H1 (cell line): ENCODE measurements around the gene FLRT1. TPM values are rescaled to one million over a fixed set of nuclear protein-coding genes. Genes with fewer than 3 reads are reported as not detected.

Source experiments
- CBX5 ChIP-seq: fragments of 300-800, 300-1000 bp; sonication (generic); IDR thresholded peaks from 2 replicates; pipeline ENCODE4 v1.7.1; 2016; ENCODE audit warnings: antibody characterized with exemption, low read length, low read depth
- CTBP2 ChIP-seq: IDR thresholded peaks from 2 replicates; pipeline ENCODE4 v1.7.0; 2011; ENCODE audit warnings: borderline replicate concordance, mild to moderate bottlenecking, moderate library complexity, mixed read lengths, low read length; ENCODE audit not compliant: insufficient read depth, insufficient read length
- EGR1 ChIP-seq: IDR thresholded peaks from 2 replicates; pipeline ENCODE4 v1.6.1; 2011; ENCODE audit warnings: low read depth, low read length, borderline replicate concordance
- JUND ChIP-seq: IDR thresholded peaks from 2 replicates; pipeline ENCODE4 v1.6.1; 2011; ENCODE audit warnings: mild to moderate bottlenecking, improper control_type of control experiment, low read length
- KDM4A ChIP-seq: IDR thresholded peaks from one replicate; pipeline ENCODE4 v1.7.1; 2012; ENCODE audit warnings: low read depth, mild to moderate bottlenecking, moderate library complexity, low read length, inconsistent platforms; ENCODE audit not compliant: severe bottlenecking
- POLR2AphosphoS5 ChIP-seq: IDR thresholded peaks from 2 replicates; pipeline ENCODE4 v1.6.1; 2011; ENCODE audit warnings: low read depth, low read length
- SIRT6 ChIP-seq: IDR thresholded peaks from one replicate; pipeline ENCODE4 v1.7.1; 2012; ENCODE audit warnings: low read length, inconsistent platforms
- SP1 ChIP-seq: IDR thresholded peaks from 2 replicates; pipeline ENCODE4 v1.6.1; 2011; ENCODE audit warnings: low read depth, low read length
- SP4 ChIP-seq: IDR thresholded peaks from 2 replicates; pipeline ENCODE4 v1.6.1; 2012; ENCODE audit warnings: low read length, inconsistent platforms
- polyA plus RNA-seq, 7 experiments: library from polyadenylated mRNA; depleted of rRNA in 3 of 7; stranded (reverse) in 5 of 7; unstranded in 2 of 7; fragments of >200 nt in 5 of 7; fragments of 200-250 nt in 2 of 7; gene quantifications; 1 replicate in 5 of 7; 2 replicates in 1 of 7; 4 replicates in 1 of 7; pipeline versions ENCODE4 v1.2.1 to v1.2.3, GENCODE V29; 2011 to 2013; ENCODE audit warnings: missing spikeins in 2 of 7, mixed read lengths in 2 of 7
- total RNA-seq: library from RNA; stranded (reverse); fragmentation: NEBNext Ultra II Directional; extraction: Animal tissue kit (Norgen Biotek cat#: 25700); gene quantifications from 2 replicates; pipeline ENCODE4 v1.2.1, GENCODE V29; 2021
- TF ChIP-seq, protein P1 (sequence below): IDR thresholded peaks from 2 replicates; pipeline ENCODE4 v1.6.1; 2011; ENCODE audit warnings: low read length, improper control_type of control experiment

Gene FLRT1
- total and polyA plus RNA-seq, 2 of the 8 experiments (the other 6 are each of a cell fraction or from before 2014, with no cell fraction given), result 0.14 to 0.28 TPM

DNA sequence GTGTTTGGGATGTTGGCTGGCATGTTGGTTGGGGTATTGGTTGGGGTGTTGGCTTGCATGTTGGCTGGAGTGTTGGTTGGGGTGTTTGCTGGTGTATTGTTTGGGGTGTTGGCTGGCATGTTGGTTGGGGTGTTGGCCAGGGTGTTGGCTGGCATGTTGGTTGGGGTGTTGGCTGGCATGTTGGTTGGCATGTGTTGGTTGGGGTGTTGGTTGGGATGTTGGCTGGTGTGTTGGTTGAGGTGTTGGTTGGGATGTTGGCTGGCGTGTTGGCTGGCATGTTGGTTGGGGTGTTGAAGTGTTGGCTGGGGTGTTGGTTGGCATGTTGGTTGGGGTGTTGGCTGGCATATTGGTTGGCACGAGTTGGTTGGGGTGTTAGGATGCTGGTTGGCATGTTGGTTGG is 24.9 kb upstream of the FLRT1 start (continued):
- TF ChIP-seq KDM4A (no peak), CBX5 (no peak), JUND (no peak), SP1 (no peak), SP4 (no peak), CTBP2 (no peak), SIRT6 (no peak), POLR2AphosphoS5 (no peak), EGR1 (no peak)
- TF ChIP-seq, protein P1, sequence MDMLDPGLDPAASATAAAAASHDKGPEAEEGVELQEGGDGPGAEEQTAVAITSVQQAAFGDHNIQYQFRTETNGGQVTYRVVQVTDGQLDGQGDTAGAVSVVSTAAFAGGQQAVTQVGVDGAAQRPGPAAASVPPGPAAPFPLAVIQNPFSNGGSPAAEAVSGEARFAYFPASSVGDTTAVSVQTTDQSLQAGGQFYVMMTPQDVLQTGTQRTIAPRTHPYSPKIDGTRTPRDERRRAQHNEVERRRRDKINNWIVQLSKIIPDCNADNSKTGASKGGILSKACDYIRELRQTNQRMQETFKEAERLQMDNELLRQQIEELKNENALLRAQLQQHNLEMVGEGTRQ, result no peak
